Suppressor macrophage treated with lipopolysaccharide for 1 hour (primary cell): ENCODE results near the gene SOX18.

Experiments
- DNase-seq, 3 donors: peaks; one replicate each; pipeline ENCODE4 v3.0.0-alpha.2; 2020 to 2022

SOX18 gene

GRCh38 chr20:64080013-64080812, 30.8 kb upstream of the SOX18 start, which contains the start of gene OPRL1:
OPRL1 (plus strand) TSS chr20:64080082; CDS start chr20:64092721, 12,639 bp downstream.
- DNase-seq = peak; percentile 44 to 57 (median 45)

DNA sequence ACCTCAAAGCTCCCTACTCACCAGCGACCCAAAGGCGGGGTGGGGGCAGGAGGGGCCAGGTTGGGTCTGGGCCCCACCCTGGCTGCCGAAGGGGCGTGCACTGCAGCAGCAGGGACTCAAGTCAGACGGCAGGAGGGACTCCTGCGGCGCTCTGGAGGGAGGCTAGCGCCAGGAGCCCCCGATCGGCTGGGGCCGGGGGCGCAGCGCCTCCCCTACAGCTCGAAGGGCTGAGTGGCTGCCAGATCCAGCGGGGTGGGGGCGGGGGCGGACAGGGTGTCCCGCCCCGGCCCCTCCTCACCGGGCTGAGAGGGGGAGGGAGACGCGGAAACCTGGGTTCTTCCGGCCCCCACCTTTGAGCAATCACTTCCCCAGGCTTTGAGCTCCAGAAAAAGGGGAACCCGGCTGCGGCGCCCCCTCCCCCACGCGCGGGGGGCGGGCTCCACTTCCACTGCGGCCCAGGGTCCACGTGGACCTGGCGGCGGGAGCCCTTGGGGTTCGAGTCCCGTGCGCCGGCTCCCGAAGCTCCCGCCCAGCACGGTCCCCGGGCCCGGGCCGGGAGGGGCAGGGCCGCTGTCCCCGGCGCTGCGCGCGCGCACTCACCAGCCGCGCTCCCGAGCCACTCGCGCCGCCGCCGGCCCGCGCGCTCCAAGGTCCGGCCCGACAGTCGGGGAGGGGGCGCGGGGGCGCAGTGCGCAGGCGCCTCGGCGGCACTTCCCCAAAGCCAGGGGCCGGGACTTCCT, 30.0 kb upstream of the SOX18 start, which contains the start of gene RGS19:
Gene RGS19, minus strand, starts transcription at position 246 of the 740 bp plus-strand sequence. CDS start 2,632 bp downstream, outside the sequence.
- peak; percentile 89 to 96 (median 95) for DNase-seq

GRCh38 chr20:64078934-64079272, 29.5 kb upstream of the SOX18 start:
- no peak for DNase-seq

GRCh38 chr20:64077876-64078551, 28.6 kb upstream of the SOX18 start:
- peak in 1 of 3 donors; percentile 47 for DNase-seq

GRCh38 chr20:64077541-64077875, 28.1 kb upstream of the SOX18 start:
- no peak for DNase-seq

- peak; percentile 38 to 71 (median 55) for DNase-seq
These were observed 27.7 kb upstream of the SOX18 start for GRCh38 chr20:64077094-64077493.

DNA sequence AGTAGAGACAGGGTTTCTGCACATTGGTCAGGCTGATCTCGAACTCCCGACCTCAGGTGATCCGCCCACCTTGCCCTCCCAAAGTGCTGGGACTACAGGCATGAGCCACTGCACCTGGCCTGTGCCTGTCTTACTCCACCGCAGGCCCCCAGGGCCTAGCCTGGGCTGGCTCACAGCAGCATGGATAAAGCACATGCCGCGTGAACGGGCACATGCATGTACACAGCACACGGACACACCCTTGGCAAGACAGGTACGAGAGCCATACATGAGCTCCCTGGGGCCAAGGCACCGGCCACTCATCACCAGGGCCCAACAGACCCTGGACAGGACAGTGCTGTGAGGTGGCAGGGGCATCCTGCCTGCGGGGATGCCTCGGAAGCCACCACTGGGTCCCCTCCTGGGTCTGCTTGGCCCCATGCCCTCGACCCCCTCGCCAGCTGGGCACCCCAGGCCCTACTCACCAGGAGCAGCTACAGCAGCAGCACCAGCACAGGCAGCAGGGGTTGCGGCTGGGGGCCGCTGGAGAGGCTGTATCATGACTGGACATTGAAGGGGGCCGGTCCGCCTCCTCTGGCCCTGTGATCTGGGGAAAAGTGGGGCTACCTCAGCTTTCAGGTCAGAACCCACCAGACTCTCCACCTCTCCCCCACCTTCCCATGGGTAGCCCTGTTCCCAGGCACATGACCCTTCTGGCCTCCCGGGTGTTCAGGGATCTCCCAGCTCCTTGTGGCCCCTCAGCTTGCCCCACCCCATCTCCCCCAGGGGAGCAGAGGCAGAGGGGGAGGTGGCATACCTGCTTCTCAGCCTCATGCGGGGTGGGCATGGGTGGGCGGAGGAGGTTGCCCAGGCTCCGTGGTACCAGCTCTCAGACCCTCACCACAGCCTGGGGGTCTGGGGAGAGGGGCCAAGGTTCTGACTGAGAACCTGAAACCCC, 26.9 kb upstream of the SOX18 start:
- no peak for DNase-seq

DNA sequence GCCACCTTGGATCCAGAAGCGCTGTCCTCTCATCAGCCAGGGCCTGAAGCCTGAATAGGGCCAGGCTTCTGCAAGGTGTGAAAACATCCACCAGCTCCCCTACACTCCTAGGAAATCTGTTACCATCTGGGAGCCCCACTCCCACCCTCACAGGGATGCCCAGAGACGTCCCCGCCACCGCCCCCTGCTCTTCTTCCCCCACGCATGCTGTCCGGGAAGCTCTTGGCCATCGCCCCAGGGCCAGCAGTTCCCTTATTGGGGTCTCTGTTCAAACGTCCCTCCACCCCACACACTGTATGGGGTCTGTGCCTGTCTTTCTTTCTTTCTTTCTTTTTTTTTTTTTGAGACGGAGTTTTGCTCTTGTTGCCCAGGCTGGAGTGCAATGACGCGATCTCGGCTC, 26.1 kb upstream of the SOX18 start:
- DNase-seq = no peak

DNA sequence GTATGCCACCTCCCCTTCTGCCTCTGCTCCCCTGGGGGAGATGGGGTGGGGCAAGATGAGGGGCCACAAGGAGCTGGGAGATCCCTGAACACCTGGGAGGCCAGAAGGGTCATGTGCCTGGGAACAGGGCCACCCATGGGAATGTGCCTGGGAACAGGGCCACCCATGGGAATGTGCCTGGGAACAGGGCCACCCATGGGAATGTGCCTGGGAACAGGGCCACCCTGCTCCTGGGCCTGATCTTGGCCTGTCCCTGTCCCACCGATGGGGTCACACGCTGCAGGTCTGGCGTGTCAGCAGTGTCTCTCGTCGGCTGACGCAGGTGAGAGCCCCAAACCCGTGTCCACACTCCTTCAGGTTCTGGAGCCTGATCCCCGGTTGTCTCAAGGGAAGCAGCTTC, 25.5 kb upstream of the SOX18 start:
- DNase-seq = no peak

DNA sequence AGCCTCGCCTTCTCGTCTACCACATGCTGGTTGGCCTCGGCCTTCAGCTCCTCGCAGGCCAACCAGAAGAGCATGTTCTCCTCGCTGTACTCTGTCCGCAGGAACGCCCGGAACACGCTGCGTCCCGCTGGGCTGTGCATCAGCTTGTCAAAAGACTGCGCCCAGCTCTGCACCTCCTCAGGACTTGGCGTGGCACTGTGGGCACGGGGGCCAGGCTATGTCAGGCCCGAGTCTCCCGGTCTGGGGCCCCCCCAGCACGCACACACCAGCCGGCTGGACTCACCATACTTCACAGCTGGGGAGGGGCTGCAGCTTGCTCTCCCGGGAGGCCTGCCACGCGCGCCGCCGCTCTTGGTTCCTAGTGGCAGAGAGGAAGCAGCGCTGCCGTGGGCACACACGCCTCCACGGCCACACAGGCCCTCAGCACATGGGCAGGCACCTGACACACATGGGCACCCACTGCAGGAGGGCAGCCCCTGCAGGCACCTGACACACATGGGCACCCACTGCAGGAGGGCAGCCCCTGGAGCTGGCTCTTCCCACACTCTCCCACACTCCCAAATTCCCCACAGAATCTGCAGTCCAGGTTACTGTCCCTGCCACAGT, 24.8 kb upstream of the SOX18 start:
- DNase-seq = no peak

- DNase-seq = no peak
These were observed 24.2 kb upstream of the SOX18 start for GRCh38 chr20:64073476-64074183.

GRCh38 chr20:64072498-64073063, 23.1 kb upstream of the SOX18 start:
- DNase-seq = no peak

DNA sequence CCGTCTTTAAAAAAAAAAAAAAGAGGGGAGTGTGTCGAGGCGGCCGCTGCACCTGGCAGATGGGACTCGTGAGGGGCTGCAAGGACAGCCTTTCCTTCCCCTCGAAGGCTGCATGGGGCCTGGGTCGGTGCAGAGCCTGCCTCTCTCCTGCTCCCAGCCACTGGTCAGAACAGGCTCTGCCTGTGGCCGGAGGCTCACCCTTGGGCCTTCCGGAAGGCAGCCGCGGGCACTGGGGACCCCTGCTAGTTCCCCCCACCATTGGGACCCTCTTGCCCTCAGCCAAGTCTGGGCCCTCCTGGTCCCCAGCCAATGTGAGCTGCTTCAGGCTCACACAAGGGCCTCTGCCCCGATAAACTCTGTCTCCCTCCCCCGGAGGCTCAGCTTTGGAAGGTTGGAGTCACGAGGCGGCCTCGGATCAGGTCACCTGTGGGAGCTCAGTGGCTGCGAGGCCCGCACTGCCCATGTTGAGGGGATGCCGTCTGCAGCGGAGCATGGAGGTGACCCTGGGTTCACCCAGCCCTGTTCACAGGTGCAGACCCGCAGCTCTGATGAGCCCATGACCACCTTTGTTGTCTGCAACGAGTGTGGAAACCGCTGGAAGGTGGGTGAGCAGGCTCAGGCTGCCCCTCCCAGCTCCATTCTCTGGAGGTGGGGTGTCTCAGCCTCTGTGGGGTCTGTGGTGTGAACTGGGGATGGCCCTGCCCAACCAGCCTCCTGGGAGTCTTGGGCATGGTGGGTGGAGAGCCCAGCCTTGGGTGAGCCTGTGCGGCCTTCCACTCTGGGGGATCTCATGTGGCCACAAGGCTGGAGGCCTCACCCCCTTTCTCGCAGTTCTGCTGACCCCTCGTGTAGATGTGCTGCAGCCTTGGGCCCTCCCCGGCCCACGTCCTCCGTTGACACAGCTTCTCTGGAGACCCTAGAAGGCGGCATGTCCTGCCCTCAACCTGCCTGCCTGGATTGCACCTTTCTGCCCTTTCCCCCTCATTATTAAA, 22.2 kb upstream of the SOX18 start:
- DNase-seq = no peak

- DNase-seq = no peak
These were observed 21.0 kb upstream of the SOX18 start for GRCh38 chr20:64070244-64070993.

DNA sequence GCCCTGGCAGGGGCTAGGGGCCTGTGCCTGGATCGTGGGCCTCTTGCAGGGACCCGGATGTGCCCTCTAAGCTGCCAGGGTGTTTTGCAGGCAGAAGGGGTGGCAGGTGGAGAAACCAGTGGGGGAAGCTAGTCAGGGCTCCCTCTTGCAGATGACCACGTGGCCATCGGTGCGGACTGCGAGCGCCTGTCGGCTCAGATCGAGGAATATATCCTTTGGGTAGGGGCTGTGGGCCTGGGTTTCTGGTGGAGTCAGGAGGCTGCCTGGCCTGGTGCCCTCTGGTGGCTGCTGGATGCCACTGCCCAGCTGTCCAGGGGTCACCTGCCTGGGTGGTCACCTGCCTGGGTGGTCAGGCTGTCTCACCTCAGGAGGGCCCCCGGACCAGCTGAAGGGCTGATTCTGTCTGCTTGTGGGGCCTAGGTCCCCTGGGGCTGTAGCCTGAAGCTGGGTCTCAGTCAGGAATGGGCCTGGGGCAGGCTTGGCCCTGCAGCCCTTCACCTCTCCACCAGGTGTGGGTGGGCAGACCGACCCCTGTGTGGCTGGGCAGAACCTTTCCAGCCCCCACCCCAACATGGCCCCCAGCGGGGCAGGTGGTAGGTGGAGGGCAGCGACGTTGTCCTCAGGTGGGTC, 20.3 kb upstream of the SOX18 start:
- DNase-seq = peak in 2 of 3 donors; percentile 48 to 59

- DNase-seq = no peak
These were observed 19.8 kb upstream of the SOX18 start for GRCh38 chr20:64069209-64069613.

DNA sequence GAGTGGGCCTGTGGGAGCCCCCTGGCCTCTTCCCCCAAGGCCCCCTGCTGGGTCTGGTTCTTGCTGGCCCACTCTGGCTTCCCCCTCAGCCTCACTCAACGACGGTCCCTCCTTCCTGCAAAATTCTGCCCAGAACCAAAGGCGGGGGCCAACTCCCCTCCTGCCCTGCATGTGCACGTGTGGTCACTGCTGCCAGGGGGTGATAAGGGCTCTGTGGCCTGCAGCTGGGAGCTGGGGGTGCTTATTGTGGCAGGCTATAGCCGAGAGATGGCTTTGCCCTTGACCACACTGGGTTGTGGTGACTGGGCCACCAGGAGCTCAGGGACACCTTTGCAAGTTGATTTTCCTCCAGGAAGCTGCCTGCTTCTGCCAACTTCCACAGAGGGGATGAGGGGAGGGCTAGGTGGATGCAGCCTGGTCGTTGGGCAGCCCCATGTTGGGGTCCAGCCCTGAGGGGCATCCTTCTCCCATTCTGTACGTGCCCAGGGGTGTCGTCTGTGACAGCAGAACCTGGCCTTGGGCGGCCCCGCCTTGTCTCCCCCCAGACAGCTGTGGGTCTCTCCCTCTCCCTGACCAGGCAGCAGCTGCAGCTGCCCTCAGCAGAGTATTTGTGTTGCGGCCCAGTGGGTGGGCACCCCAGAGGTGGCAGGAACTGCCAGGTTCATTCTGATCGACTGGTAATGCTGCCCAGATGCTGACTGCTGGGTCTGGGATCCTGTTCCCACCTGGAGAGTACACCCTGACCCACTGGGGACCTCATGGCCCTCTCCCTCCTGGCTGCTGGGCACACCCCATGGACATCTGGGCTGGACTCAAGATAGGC, 19.2 kb upstream of the SOX18 start:
- DNase-seq = no peak
